Activated CD4-positive, alpha-beta T cell treated with anti-CD3 and anti-CD28 coated beads, Interleukin-2, amount 50 U/mL, for 1 hour (primary cell): Measurements from ENCODE around the gene ZNF709.
"Not testable (repeated sequence)": the region's sequence is repeated elsewhere in the genome, so short reads cannot be mapped to it uniquely, and the experiment has no call there.

Experiments used
- DNase-seq: peaks from one replicate; pipeline ENCODE4 v3.0.0-alpha.2; 2020

ZNF709 gene

GRCh38 chr19:12484371-12485051 lies at the start of gene ZNF709:
Gene ZNF709 (minus strand): TSS chr19:12484816. CDS start chr19:12484657, 159 bp downstream.
- DNase-seq: peak; percentile 85

DNA sequence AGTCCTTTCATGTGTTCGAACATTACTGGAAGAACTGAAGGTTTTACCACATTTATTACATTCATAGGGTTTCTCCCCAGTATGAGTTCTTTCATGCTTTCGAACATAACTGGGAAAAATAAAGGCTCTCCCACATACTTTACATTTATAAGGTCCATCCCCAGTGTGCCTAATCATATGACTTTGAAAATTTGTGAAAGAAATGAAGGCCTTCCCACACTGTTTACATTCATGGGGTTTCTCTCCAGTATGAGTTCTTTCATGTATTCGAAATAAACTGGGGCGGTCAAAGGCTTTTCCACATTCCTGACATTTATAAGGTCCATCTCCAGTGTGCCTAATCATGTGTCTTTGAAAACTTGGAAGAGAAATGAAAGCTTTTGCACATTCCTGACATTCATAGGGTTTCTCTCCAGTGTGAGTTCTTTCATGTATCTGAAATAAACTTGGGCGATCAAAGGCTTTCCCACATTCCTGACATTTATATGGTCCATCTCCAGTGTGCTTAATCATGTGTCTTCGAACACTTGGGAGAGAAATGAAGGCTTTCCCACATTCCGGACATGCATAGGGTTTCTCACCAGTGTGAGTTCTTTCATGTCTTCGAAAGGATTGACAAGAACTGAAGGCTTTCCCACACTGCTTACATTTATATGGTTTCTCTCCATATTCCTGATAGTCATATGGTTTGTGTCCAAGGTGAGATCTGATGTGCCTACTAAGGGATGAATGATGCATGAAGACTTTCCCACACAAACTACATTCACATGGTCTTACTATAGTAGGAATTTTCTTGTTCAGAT lies 42.6 kb upstream of the ZNF709 start:
- DNase-seq: no peak

DNA sequence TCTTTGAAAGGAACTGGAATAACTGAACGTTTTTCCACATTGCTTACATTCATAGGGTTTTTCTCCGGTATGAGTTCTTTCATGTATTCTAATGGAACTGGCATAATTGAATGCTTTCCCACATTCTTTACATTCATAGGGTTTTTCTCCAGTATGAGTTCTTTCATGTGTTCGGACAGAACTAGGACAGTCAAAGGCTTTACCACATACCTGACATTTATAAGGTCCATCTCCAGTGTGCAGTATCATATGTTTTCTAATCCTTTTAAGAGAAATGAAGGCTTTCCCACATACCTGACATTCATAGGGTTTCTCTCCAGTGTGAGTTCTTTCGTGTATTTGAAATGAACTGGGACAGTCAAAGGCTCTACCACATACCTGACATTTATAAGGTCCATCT lies 41.9 kb upstream of the ZNF709 start:
- DNase-seq: no peak

DNA sequence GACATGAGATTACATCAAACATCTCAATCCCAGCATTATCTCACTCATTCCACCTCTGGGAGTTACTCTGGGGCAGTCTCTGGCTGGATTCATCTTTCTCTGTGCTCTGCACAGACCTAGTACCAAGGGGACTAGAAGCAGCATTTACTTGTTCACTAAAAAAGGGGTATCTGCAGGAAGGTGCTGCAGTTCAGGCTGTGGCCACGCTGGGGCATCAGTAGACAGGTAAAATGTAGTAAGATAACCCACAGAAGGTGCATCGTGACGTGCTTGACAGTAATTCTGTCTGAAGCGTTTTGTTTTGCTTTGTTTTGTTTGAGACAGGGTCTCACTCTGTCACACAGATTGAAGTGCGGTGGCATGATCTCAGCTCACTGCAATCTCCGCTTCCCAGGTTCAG lies 37.4 kb upstream of the ZNF709 start:
- DNase-seq: no peak

GRCh38 chr19:12513531-12514061 lies 29.0 kb upstream of the ZNF709 start:
- no peak for DNase-seq

GRCh38 chr19:12497032-12497431 lies 12.4 kb upstream of the ZNF709 start:
- DNase-seq: no peak

- no peak for DNase-seq
Measured at GRCh38 chr19:12496480-12496879, 11.9 kb upstream of the ZNF709 start.

DNA sequence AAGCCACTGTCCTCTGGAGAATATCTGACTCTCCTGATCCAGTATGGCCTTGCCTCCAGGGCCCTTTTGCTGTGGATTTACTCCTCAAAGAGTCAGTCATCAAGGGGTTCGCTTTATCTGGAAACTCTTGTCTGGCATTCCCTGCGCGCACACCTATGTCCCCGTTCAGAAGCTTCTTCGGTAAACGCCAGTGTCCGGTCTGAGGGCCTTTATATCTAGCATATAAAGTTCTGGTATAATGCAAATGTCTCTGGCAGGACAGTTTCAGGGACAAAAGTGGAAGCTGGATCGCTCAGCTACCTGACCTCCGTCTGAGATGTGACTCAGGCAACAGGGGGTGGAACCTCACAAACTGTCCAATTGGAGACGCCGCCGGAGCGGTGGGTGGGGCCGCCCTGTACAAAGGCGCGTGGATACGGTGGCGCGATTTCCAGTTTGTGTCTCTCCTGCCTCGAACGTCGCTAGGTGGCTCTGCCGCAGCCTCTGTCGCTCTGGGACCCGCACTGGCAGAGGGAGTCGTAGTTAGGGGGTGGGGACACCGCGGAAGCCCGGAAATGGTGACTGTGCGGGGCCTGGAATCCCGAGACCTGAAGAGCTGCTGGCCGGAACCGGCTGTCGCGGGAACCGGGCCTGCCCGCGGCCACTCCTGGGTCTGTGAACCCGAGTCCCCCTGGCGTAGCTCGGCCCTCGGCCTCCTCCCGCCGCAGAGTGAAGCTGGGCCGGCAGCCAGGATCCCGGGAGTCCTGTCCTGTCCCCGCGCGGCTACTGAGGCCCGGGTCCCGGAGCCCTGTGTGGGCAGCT lies 10.6 kb upstream of the ZNF709 start:
- peak; percentile 92 for DNase-seq

DNA sequence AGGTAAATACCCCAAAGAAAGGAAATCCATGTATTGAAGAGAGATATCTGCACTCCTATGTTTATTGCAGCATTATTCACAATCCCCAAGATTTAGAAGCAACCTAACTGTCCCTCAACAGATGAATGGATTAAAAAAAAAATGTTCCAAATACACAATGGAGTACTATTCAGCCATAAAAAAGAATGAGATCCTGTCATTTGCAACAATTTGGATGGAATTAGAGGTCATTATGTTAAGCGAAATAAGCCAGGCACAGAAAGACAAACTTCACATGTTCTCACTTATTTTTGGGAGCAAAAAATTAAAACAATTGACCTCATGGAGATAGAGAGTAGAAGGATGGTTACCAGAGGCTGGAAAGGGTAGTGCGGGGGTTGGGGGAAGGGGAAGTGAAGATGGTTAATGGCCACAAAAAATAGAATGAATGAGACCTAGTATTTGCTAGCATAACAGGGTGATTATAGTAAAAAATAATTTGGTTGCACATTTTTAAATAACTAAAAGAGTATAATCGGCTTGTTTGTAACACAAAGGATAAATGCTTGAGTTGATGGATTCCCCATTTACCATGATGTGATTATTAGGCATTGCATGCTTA lies 9.7 kb upstream of the ZNF709 start:
- no peak for DNase-seq

DNA sequence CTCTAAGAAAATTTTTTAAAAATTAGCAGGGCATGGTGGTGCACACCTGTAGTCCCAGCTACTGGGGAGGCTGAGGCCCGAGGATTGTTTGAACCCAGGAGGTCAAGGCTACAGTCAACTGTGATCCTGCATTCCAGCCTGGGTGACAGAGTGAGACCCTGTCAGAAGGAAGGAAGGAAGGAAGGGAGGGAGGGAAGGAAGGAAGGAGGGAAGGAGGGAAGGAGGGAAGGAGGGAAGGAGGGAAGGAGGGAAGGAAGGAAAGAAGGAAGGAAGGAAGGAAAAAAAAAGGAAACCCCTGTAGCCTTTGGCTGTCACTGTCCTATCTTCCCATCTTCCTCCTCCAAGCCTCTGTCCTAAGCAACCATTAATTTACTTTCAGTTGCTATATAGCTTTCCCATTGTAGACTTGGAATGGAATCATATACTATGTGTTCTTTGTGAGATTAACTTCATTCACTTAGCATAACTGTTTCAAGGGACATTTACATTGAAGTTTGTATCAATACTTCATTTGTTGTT lies 1.7 kb upstream of the ZNF709 start:
- DNase-seq: not testable (repeated sequence)

GRCh38 chr19:12485571-12485970 lies 955 bp upstream of the ZNF709 start:
- no peak for DNase-seq

DNA sequence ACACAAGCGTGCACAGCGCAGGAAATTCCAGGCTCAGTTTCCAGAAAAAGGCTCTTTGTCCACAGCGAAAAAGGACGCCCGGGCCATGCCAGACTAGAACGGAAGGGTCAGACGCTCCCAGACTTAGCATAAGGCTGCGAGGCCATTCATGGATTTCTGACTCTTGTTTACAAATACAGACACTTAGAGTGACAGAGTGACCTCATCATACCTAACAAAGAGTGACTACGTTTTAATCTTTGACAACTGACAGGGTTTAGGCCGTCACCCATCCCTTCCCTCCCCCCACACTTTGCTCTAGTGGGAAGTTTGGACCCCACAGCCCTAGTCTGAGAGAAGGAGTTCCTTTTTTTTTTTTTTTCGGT lies 418 bp upstream of the ZNF709 start:
- no peak for DNase-seq

DNA sequence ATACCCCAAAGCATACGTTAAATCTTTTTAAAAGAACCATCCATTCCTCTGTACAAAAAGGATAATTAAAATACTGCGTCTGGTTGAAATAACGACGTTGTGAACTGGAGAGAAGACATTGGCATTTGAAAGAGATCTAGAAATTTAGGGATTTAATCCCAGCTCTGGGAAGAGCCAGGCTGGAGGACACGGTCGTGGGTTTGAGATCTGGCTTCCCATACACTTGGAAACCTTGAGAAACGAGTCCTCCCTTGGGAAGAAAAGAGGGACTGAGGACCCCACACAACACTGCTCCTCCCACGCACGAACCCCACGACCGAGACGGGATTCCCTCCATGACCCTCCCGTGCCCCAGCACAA lies 625 bp downstream of the ZNF709 start:
- DNase-seq: no peak

GRCh38 chr19:12482509-12482886 lies 2.1 kb downstream of the ZNF709 start:
- DNase-seq: no peak

DNA sequence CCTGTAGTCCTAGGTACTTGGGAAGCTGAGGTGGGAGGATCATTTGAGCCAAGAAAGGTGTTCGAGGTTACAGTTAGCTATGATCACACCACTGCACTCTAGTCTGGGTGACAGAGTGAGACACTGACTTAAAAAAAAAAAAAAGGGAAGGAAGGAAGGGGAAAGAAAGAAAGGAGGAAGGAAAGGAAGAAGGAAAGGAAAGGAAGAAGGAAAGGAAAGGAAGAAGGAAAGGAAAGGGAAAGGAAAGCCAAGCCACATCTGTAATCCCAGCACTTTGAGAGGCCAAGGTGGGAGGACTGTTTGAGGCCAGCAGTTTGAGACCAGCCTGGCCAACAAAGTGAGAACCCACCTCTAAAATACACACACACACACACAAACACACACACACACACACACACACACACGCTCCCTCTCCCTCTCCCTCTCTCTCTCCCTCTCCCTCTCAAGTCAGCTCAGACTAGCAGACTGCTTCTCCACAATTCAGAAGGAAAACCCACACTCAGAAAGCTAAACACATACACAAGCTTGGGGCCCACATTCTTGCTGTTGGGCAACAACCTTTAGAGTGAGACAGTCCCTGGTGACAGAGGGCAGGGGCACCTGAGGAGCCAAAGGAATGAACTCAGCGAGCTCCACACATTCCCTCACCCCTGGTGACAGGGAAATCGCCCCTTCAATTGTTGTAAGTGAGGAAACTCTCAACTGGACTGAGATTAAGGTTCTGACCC lies 2.7 kb downstream of the ZNF709 start:
- DNase-seq: no peak

GRCh38 chr19:12478234-12478941 lies 6.2 kb downstream of the ZNF709 start:
- no peak for DNase-seq

DNA sequence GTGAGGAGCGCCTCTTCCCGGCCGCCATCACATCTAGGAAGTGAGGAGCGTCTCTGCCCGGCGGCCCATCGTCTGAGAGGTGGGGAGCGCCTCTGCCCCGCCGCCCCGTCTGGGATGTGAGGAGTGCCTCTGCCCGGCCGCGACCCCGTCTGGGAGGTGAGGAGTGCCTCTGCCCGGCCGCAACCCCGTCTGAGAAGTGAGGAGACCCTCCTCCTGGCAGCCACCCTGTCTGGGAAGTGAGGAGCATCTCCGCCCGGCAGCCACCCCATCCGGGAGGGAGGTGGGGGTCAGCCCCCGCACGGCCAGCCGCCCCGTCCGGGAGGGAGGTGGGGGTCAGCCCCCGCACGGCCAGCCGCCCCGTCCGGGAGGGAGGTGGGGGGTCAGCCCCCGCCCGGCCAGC lies 17.0 kb downstream of the ZNF709 start:
- DNase-seq: not testable (repeated sequence)

DNA sequence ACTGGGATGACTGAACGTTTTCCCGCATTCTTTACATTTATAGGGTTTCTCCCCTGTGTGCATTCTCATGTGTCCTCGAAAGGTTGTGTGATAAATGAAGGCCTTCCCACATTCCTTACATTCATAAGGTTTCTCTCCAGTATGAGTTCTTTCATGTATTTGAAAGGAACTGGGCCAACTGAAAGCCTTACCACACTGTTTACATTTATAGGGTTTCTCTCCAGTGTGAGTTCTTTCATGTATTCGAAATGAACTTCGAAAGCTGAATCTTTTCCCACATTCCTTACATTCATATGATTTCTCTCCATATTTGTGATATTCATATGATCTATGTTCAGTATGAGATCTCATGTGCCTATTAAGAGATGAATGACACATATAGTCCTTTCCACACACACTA lies 19.4 kb downstream of the ZNF709 start:
- DNase-seq: no peak

DNA sequence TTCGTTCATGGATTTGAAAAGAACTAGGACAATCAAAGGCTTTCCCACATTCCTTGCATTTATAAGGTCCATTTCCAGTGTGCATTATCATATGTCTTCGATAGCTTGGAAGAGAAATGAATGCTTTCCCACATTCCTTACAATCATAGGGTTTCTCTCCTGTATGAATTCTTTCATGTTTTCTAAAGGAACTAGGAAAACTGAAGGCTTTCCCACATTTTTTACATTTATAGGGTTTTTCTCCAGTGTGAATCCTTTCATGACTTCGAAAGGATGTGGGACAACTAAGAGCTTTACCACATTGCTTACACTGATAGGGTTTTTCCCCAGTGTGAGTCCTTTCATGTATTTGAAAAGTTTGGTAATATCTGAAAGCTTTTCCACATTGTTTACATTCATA lies 19.8 kb downstream of the ZNF709 start:
- DNase-seq: no peak

DNA sequence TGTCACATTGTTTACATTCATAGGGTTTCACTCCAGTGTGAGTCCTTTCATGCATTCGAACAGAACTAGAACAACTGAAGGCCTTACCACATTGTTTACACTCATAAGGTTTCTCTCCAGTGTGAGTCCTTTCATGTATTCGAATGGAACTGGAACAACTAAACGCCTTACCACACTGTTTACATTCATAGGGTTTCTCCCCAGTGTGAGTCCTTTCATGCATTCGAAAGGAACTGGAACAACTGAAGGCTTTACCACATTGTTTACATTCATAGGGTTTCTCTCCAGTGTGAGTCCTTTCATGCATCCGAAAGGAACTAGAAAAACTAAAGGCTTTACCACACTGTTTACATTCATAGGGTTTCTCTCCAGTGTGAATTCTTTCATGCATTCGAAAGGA lies 20.5 kb downstream of the ZNF709 start:
- DNase-seq: not testable (repeated sequence)

DNA sequence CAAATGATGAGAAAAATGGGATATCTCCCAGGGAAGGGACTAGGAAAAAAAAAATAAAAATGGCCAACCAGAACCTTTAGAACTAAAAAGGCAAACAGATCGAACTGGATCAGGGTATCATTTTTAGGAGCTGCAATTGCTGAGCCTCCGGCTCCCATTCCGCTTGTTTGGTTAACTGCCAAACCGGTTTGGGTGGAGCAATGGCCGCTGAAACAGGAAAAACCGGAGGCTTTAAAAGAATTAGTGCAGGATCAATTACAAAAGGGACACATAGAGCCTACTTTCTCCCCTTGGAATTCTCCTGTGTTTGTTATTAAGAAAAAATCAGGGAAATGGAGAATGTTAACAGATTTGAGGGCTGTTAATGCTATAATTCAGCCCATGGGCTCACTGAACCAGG lies 31.1 kb downstream of the ZNF709 start:
- DNase-seq: no peak

DNA sequence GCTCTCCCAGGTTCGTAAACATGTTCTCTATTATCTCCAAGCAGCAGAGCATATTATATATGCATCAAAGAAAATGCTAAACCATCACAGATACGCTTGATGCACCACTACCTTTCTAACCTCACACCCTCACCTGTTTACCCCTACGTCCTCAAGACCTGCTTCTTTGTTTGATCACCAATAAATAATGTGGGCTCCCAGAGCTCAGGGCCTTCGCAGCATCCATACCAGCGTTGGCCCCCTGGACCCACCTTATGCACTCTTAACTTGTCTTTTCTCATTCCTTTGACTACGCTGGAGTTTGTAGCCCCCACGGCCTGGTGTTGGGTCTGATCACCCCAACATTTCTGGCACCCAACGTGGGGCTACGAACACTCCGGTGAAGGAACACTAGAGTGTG lies 33.8 kb downstream of the ZNF709 start:
- no peak for DNase-seq
